Measurements from ENCODE around the gene AMELX. TPM values are rescaled to one million over a fixed set of nuclear protein-coding genes. Genes with fewer than 3 reads are reported as not detected.

AMELX gene
- total RNA-seq, 1 donor from 2014 or later: not detected

DNA sequence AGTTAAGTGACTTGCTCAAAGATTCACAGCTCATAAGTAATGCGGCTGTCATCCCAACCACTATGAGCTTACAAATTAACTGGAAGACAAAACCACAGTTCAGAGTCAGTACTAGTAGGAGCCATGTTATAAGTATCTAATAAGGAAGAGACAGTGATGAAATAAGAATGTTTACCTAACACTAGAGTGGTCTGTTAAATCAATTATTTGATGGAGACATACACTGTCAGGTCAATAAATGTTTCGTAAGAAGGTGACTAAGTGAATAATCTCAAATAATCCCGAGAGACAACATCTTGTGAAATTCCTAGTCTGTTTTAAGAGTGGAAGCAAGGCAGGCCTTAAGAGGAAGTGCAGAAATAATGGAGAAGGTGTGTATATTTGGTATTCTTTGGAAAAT lies 25.8 kb upstream of the AMELX start:
- DNase-seq (ENCODE audit: extremely low spot score in 2 of 2): no peak
- H3K4me3 ChIP-seq: no peak overlapping the region
- intact Hi-C loops (cut with DNase I): no loop called here
- no peaks in the 10 kb centered on the region for H3K9me3 ChIP-seq
- no peaks in the 10 kb centered on the region for H3K27me3 ChIP-seq
- H3K36me3 ChIP-seq: no peaks in the 10 kb centered on the region
- no peak overlapping the region for H3K27ac ChIP-seq
- TF ChIP-seq POLR2A (IDR thresholded peaks at IDR 0.05): no peak
- no peak for TF ChIP-seq POLR2AphosphoS5 (IDR thresholded peaks at IDR 0.05; ENCODE audit: insufficient read depth in 1 of 2, low read depth in 1 of 2)
- H3K4me1 ChIP-seq: no peaks in the 10 kb centered on the region

- TF ChIP-seq POLR2A (IDR thresholded peaks at IDR 0.05) (no peak), POLR2AphosphoS5 (IDR thresholded peaks at IDR 0.05; ENCODE audit: insufficient read depth in 1 of 2, low read depth in 1 of 2) (no peak)
- TF ChIP-seq, protein P1, sequence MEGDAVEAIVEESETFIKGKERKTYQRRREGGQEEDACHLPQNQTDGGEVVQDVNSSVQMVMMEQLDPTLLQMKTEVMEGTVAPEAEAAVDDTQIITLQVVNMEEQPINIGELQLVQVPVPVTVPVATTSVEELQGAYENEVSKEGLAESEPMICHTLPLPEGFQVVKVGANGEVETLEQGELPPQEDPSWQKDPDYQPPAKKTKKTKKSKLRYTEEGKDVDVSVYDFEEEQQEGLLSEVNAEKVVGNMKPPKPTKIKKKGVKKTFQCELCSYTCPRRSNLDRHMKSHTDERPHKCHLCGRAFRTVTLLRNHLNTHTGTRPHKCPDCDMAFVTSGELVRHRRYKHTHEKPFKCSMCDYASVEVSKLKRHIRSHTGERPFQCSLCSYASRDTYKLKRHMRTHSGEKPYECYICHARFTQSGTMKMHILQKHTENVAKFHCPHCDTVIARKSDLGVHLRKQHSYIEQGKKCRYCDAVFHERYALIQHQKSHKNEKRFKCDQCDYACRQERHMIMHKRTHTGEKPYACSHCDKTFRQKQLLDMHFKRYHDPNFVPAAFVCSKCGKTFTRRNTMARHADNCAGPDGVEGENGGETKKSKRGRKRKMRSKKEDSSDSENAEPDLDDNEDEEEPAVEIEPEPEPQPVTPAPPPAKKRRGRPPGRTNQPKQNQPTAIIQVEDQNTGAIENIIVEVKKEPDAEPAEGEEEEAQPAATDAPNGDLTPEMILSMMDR (IDR thresholded peaks at IDR 0.05): no peak
- DNase-seq (ENCODE audit: extremely low spot score in 2 of 2): no peak
Observed at GRCh38 chrX:11269006-11269405, 24.2 kb upstream of the AMELX start.

DNA sequence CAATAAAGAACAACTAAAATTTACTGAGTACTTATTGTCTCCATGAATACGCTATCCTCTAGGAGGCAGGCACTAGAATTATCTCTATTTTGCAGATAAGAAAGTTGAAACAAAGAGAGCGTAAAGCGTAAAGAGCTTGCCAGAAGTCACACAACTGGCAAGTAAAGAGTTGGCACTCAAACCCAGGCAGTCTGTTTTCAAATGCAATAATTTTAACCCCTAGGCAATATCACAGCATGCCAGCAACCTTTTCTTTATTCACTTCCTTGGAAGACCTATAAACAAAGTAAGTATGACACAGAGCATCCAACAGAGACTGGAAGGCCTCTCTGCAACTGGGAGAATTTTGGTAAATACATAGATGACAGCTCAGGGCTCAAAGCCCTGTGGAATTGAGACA lies 23.2 kb upstream of the AMELX start:
- DNase-seq (ENCODE audit: extremely low spot score in 2 of 2): no peak
- TF ChIP-seq, protein P1 (IDR thresholded peaks at IDR 0.05): no peak
- TF ChIP-seq POLR2AphosphoS5 (IDR thresholded peaks at IDR 0.05; ENCODE audit: insufficient read depth in 1 of 2, low read depth in 1 of 2): no peak
- TF ChIP-seq POLR2A (IDR thresholded peaks at IDR 0.05): no peak
- Histone ChIP-seq H3K36me3 (no peaks in the 10 kb centered on the region), H3K4me3 (no peak overlapping the region), H3K9me3 (no peaks in the 10 kb centered on the region), H3K27me3 (no peaks in the 10 kb centered on the region), H3K27ac (no peak overlapping the region), H3K4me1 (no peaks in the 10 kb centered on the region)
- intact Hi-C loops (cut with DNase I): no loop called here

More at GRCh38 chrX:11269006-11269405, 24.2 kb upstream of the AMELX start:
- Histone ChIP-seq H3K36me3 (no peaks in the 10 kb centered on the region), H3K4me1 (no peaks in the 10 kb centered on the region), H3K9me3 (no peaks in the 10 kb centered on the region), H3K27ac (no peak overlapping the region), H3K27me3 (no peaks in the 10 kb centered on the region), H3K4me3 (no peak overlapping the region)
- intact Hi-C loops (cut with DNase I): no loop called here

GRCh38 chrX:11272290-11272689 lies 20.9 kb upstream of the AMELX start:
- TF ChIP-seq, protein P1 (IDR thresholded peaks at IDR 0.05): no peak
- TF ChIP-seq POLR2AphosphoS5 (IDR thresholded peaks at IDR 0.05; ENCODE audit: insufficient read depth in 1 of 2, low read depth in 1 of 2) (no peak), POLR2A (IDR thresholded peaks at IDR 0.05) (no peak)
- intact Hi-C loops (cut with DNase I): no loop called here
- no peaks in the 10 kb centered on the region for H3K36me3 ChIP-seq

GRCh38 chrX:11272863-11273262 lies 20.4 kb upstream of the AMELX start:
- H3K4me3 ChIP-seq: no peak overlapping the region
- no peaks in the 10 kb centered on the region for H3K36me3 ChIP-seq
- intact Hi-C loops (cut with DNase I): no loop called here
- H3K9me3 ChIP-seq: no peaks in the 10 kb centered on the region
- H3K27me3 ChIP-seq: no peaks in the 10 kb centered on the region
- no peak overlapping the region for H3K27ac ChIP-seq
- H3K4me1 ChIP-seq: no peaks in the 10 kb centered on the region
- no peak for DNase-seq (ENCODE audit: extremely low spot score in 2 of 2)
- TF ChIP-seq POLR2A (IDR thresholded peaks at IDR 0.05) (no peak), POLR2AphosphoS5 (IDR thresholded peaks at IDR 0.05; ENCODE audit: insufficient read depth in 1 of 2, low read depth in 1 of 2) (no peak)
- TF ChIP-seq, protein P1 (IDR thresholded peaks at IDR 0.05): no peak

More at GRCh38 chrX:11272290-11272689, 20.9 kb upstream of the AMELX start:
- H3K9me3 ChIP-seq: no peaks in the 10 kb centered on the region
- no peak overlapping the region for H3K4me3 ChIP-seq
- no peaks in the 10 kb centered on the region for H3K4me1 ChIP-seq
- no peak for DNase-seq (ENCODE audit: extremely low spot score in 2 of 2)
- no peaks in the 10 kb centered on the region for H3K27me3 ChIP-seq
- no peak overlapping the region for H3K27ac ChIP-seq
